ENCODE measurements around the gene TMEM140. TPM values are rescaled to one million over a fixed set of nuclear protein-coding genes. Genes with fewer than 3 reads are reported as not detected.

Gene TMEM140
- total RNA-seq, 1 experiment from 2014 or later: 3.2 TPM

GRCh38 chr7:135150072-135150782 lies 2.4 kb downstream of the TMEM140 start:
- BruUV-seq (replicated peaks): no TSS peak
- no peak overlapping the region for H3K27ac ChIP-seq (ENCODE audit: low read length)
- no peak for DNase-seq (ENCODE audit: low read depth, low spot score)
- in situ Hi-C loops (cut with HindIII; ENCODE audit: low pct_unique_long_range_greater_than_20kb, low sequenced_read_pairs): no loop called here
- ChIA-PET POLR2A (no interaction called here), CTCF (no interaction called here)
- H3K9me3 ChIP-seq (ENCODE audit: control insufficient read depth, insufficient read depth, low read depth, low read length): no peaks in the 10 kb centered on the region
- H3K4me1 ChIP-seq (ENCODE audit: control insufficient read depth, insufficient read depth, low read length): peaks cover 15% of the 10 kb centered on the region
- H3K27me3 ChIP-seq (ENCODE audit: control insufficient read depth, insufficient read depth, low read length): no peaks in the 10 kb centered on the region
- no peak for ATAC-seq
- intact Hi-C loops (cut with micrococcal nuclease; ENCODE audit: unreplicated experiment): no loop called here
- TF ChIP-seq, protein P1, sequence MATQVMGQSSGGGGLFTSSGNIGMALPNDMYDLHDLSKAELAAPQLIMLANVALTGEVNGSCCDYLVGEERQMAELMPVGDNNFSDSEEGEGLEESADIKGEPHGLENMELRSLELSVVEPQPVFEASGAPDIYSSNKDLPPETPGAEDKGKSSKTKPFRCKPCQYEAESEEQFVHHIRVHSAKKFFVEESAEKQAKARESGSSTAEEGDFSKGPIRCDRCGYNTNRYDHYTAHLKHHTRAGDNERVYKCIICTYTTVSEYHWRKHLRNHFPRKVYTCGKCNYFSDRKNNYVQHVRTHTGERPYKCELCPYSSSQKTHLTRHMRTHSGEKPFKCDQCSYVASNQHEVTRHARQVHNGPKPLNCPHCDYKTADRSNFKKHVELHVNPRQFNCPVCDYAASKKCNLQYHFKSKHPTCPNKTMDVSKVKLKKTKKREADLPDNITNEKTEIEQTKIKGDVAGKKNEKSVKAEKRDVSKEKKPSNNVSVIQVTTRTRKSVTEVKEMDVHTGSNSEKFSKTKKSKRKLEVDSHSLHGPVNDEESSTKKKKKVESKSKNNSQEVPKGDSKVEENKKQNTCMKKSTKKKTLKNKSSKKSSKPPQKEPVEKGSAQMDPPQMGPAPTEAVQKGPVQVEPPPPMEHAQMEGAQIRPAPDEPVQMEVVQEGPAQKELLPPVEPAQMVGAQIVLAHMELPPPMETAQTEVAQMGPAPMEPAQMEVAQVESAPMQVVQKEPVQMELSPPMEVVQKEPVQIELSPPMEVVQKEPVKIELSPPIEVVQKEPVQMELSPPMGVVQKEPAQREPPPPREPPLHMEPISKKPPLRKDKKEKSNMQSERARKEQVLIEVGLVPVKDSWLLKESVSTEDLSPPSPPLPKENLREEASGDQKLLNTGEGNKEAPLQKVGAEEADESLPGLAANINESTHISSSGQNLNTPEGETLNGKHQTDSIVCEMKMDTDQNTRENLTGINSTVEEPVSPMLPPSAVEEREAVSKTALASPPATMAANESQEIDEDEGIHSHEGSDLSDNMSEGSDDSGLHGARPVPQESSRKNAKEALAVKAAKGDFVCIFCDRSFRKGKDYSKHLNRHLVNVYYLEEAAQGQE (IDR thresholded peaks at IDR 0.05; ENCODE audit: insufficient read depth in 1 of 2, low read depth in 2 of 2, low read length in 1 of 2): no peak
- TF ChIP-seq, protein P2, sequence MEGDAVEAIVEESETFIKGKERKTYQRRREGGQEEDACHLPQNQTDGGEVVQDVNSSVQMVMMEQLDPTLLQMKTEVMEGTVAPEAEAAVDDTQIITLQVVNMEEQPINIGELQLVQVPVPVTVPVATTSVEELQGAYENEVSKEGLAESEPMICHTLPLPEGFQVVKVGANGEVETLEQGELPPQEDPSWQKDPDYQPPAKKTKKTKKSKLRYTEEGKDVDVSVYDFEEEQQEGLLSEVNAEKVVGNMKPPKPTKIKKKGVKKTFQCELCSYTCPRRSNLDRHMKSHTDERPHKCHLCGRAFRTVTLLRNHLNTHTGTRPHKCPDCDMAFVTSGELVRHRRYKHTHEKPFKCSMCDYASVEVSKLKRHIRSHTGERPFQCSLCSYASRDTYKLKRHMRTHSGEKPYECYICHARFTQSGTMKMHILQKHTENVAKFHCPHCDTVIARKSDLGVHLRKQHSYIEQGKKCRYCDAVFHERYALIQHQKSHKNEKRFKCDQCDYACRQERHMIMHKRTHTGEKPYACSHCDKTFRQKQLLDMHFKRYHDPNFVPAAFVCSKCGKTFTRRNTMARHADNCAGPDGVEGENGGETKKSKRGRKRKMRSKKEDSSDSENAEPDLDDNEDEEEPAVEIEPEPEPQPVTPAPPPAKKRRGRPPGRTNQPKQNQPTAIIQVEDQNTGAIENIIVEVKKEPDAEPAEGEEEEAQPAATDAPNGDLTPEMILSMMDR (IDR thresholded peaks at IDR 0.05): no peak
- TF ChIP-seq TCF7L2 (IDR thresholded peaks at IDR 0.05; ENCODE audit: low read depth, low read length) (no peak), SIN3A (IDR thresholded peaks at IDR 0.05; ENCODE audit: borderline replicate concordance, insufficient read depth, low read depth, low read length) (no peak), POLR2AphosphoS5 (IDR thresholded peaks at IDR 0.05; ENCODE audit: low read depth, low read length) (no peak)
- H3K36me3 ChIP-seq (ENCODE audit: control insufficient read depth, insufficient read depth, low read length): no peaks in the 10 kb centered on the region
- H3K4me3 ChIP-seq (ENCODE audit: low read depth in 2 of 2, low read length in 2 of 2): no peak overlapping the region

- ATAC-seq (no peak), DNase-seq (ENCODE audit: low read depth, low spot score) (no peak)
- TF ChIP-seq SIN3A (IDR thresholded peaks at IDR 0.05; ENCODE audit: borderline replicate concordance, insufficient read depth, low read depth, low read length) (no peak), TCF7L2 (IDR thresholded peaks at IDR 0.05; ENCODE audit: low read depth, low read length) (no peak), POLR2AphosphoS5 (IDR thresholded peaks at IDR 0.05; ENCODE audit: low read depth, low read length) (no peak)
- TF ChIP-seq, protein P2 (IDR thresholded peaks at IDR 0.05): no peak
- TF ChIP-seq, protein P1 (IDR thresholded peaks at IDR 0.05; ENCODE audit: insufficient read depth in 1 of 2, low read depth in 2 of 2, low read length in 1 of 2): no peak
- ChIA-PET POLR2A (no interaction called here), CTCF (no interaction called here)
- Histone ChIP-seq H3K27ac (ENCODE audit: low read length) (no peak overlapping the region), H3K4me1 (ENCODE audit: control insufficient read depth, insufficient read depth, low read length) (peaks cover 15% of the 10 kb centered on the region), H3K9me3 (ENCODE audit: control insufficient read depth, insufficient read depth, low read depth, low read length) (peaks cover 5% of the 10 kb centered on the region; the same call in 1 of the 2 replicates), H3K4me3 (ENCODE audit: low read depth in 2 of 2, low read length in 2 of 2) (no peak overlapping the region), H3K36me3 (ENCODE audit: control insufficient read depth, insufficient read depth, low read length) (no peaks in the 10 kb centered on the region), H3K27me3 (ENCODE audit: control insufficient read depth, insufficient read depth, low read length) (no peaks in the 10 kb centered on the region)
- intact Hi-C loops (cut with micrococcal nuclease; ENCODE audit: unreplicated experiment): no loop called here
- BruUV-seq (replicated peaks): no TSS peak
- in situ Hi-C loops (cut with HindIII; ENCODE audit: low pct_unique_long_range_greater_than_20kb, low sequenced_read_pairs): no loop called here
These were observed 3.3 kb downstream of the TMEM140 start for GRCh38 chr7:135151132-135151531.

Data from Panc1 (cell line).